H1 (cell line): Measurements from ENCODE around the gene TMEM121B. TPM values are rescaled to one million over a fixed set of nuclear protein-coding genes. Genes with fewer than 3 reads are reported as not detected.

Experiments
- CTCF ChIA-PET: fragments of 300-600 bp; sonication (Branson Sonifier 250); formaldehyde crosslinking; loops from one replicate; lab custom pipeline; 2021; ENCODE audit not compliant: partially characterized antibody; lab: Charles Lee
- POLR2A ChIA-PET: fragments of 300-600 bp; sonication (Branson Sonifier 250); formaldehyde crosslinking; loops from one replicate; lab custom pipeline; 2021; ENCODE audit warnings: inconsistent platforms; ENCODE audit not compliant: partially characterized antibody; lab: Charles Lee
- DNase-seq, 2 experiments: peaks; one replicate each; pipeline versions ENCODE4 v3.0.0 to v3.0.0-alpha.2; 2010 to 2022; ENCODE audit warnings: low spot score in 2 of 2, low read depth in 1 of 2, mixed read lengths in 1 of 2
- FAIRE-seq: peaks from 2 replicates; lab custom pipeline; 2011; peaks lifted over from hg19 to GRCh38; lab: Jason Lieb, UNC
- H2AFZ ChIP-seq: 2 replicates; pipeline ENCODE4 v1.8.1; 2012; ENCODE audit warnings: low read length, inconsistent platforms
- H2AK5ac ChIP-seq: 2 replicates; pipeline ENCODE4 v1.6.1; 2013; ENCODE audit warnings: low read depth, low read length
- H2BK120ac ChIP-seq: replicated peaks from 2 replicates; pipeline ENCODE3; 2013; ENCODE audit warnings: low read depth, low read length, inconsistent platforms
- H2BK12ac ChIP-seq: 2 replicates; pipeline ENCODE4 v1.6.1; 2013; ENCODE audit warnings: low read depth, low read length
- H2BK15ac ChIP-seq: 2 replicates; pipeline ENCODE4 v1.6.1; 2013; ENCODE audit warnings: low read length
- H2BK20ac ChIP-seq: 2 replicates; pipeline ENCODE4 v1.6.1; 2013; ENCODE audit warnings: low read length
- H2BK5ac ChIP-seq: 2 replicates; pipeline ENCODE4 v1.6.1; 2013; ENCODE audit warnings: low read depth, low read length
- H3K14ac ChIP-seq: 2 replicates; pipeline ENCODE4 v1.6.1; 2013; ENCODE audit warnings: inconsistent platforms; ENCODE audit not compliant: insufficient read length
- H3K18ac ChIP-seq: 2 replicates; pipeline ENCODE4 v1.6.1; 2013; ENCODE audit warnings: low read length; ENCODE audit errors: extremely low read depth
- H3K23ac ChIP-seq: 2 replicates; pipeline ENCODE4 v1.6.1; 2013; ENCODE audit warnings: inconsistent platforms; ENCODE audit not compliant: insufficient read length
- H3K23me2 ChIP-seq: 2 replicates; pipeline ENCODE4 v1.6.1; 2013; ENCODE audit warnings: low read depth, low read length
- H3K27ac ChIP-seq: 2 replicates; pipeline ENCODE4 v1.6.1; 2011; ENCODE audit warnings: low read depth, low read length, inconsistent platforms
- H3K27me3 ChIP-seq, 4 experiments: replicated peaks in 1 of 4; 1 replicate in 1 of 4; 2 replicates in 3 of 4; pipeline versions ENCODE4 v1.6.1 to v1.8.1; 2011 to 2013; ENCODE audit warnings: low read length in 3 of 4, mild to moderate bottlenecking in 3 of 4, inconsistent platforms in 2 of 4, mixed read lengths in 2 of 4, moderate library complexity in 1 of 4; ENCODE audit not compliant: control insufficient read depth in 3 of 4, insufficient read depth in 3 of 4; ENCODE audit errors: extremely low read depth in 1 of 4
- H3K36me3 ChIP-seq, 4 experiments: 2 replicates each; pipeline versions ENCODE4 v1.6.1 to v1.8.1; 2011 to 2013; ENCODE audit warnings: mild to moderate bottlenecking in 4 of 4, low read length in 3 of 4, moderate library complexity in 2 of 4, control low read depth in 1 of 4, inconsistent platforms in 1 of 4; ENCODE audit not compliant: insufficient read depth in 4 of 4, control insufficient read depth in 2 of 4
- H3K4ac ChIP-seq: replicated peaks from 2 replicates; pipeline ENCODE3; 2013; ENCODE audit warnings: low read length, low read depth, mixed read lengths, inconsistent platforms; ENCODE audit not compliant: insufficient read length
- H3K4me1 ChIP-seq, 4 experiments: replicated peaks in 1 of 4; 1 replicate in 1 of 4; 2 replicates in 3 of 4; pipeline versions ENCODE4 v1.6.1 to v1.8.1; 2011 to 2013; ENCODE audit warnings: low read length in 3 of 4, inconsistent platforms in 2 of 4, mixed read lengths in 1 of 4; ENCODE audit not compliant: insufficient read depth in 4 of 4, control insufficient read depth in 3 of 4
- H3K4me2 ChIP-seq, 2 experiments: 2 replicates each; pipeline versions ENCODE4 v1.6.1 to v1.8.1; 2011 to 2013; ENCODE audit warnings: low read depth in 2 of 2, low read length in 2 of 2, control low read depth in 1 of 2, inconsistent platforms in 1 of 2, mild to moderate bottlenecking in 1 of 2; ENCODE audit not compliant: insufficient read depth in 1 of 2
- H3K4me3 ChIP-seq, 4 experiments: fragments of 200-600, 300-600 bp in 1 of 4; sonication (generic), shearing (Covaris generic), sonication (Bioruptor Twin) in 1 of 4; 2 replicates each; pipeline versions ENCODE4 v1.5.1 to v1.8.1; 2011 to 2016; ENCODE audit warnings: low read length in 4 of 4, low read depth in 3 of 4, control low read depth in 2 of 4, inconsistent platforms in 2 of 4, mild to moderate bottlenecking in 2 of 4, mixed read lengths in 1 of 4, moderate library complexity in 1 of 4; ENCODE audit not compliant: insufficient read depth in 2 of 4; ENCODE audit errors: extremely low read depth in 1 of 4
- H3K56ac ChIP-seq: replicated peaks from 2 replicates; pipeline ENCODE3; 2013; ENCODE audit warnings: low read depth, mild to moderate bottlenecking, mixed read lengths, low read length, inconsistent platforms; ENCODE audit not compliant: insufficient read length
- H3K79me1 ChIP-seq: 2 replicates; pipeline ENCODE4 v1.6.1; 2013; ENCODE audit warnings: low read depth, low read length, control low read depth
- H3K79me2 ChIP-seq, 2 experiments: 2 replicates each; pipeline versions ENCODE4 v1.6.1 to v1.8.1; 2012 to 2013; ENCODE audit warnings: low read length in 2 of 2, mild to moderate bottlenecking in 2 of 2, inconsistent platforms in 1 of 2; ENCODE audit not compliant: insufficient read depth in 2 of 2, control insufficient read depth in 1 of 2
- H3K9ac ChIP-seq, 4 experiments: replicated peaks in 1 of 4; 1 replicate in 1 of 4; 2 replicates in 3 of 4; pipeline versions ENCODE4 v1.6.1 to v1.8.1; 2011 to 2013; ENCODE audit warnings: low read depth in 3 of 4, low read length in 3 of 4, control low read depth in 2 of 4, mild to moderate bottlenecking in 2 of 4, moderate library complexity in 2 of 4, inconsistent platforms in 1 of 4; ENCODE audit errors: extremely low read depth in 1 of 4
- H3K9me3 ChIP-seq, 2 experiments: 2 replicates each; pipeline versions ENCODE4 v1.6.1 to v1.8.1; 2012 to 2013; ENCODE audit warnings: mild to moderate bottlenecking in 2 of 2, moderate library complexity in 2 of 2, control low read depth in 1 of 2, inconsistent platforms in 1 of 2, low read depth in 1 of 2, low read length in 1 of 2, mixed read lengths in 1 of 2; ENCODE audit not compliant: insufficient read depth in 2 of 2
- H4K20me1 ChIP-seq, 2 experiments: replicated peaks in 1 of 2; 2 replicates each; pipeline versions ENCODE3 to v1.8.1; 2011 to 2013; ENCODE audit warnings: inconsistent platforms in 2 of 2, low read length in 2 of 2, mild to moderate bottlenecking in 1 of 2; ENCODE audit not compliant: insufficient read depth in 2 of 2, control insufficient read depth in 1 of 2
- H4K5ac ChIP-seq: 2 replicates; pipeline ENCODE4 v1.6.1; 2013; ENCODE audit warnings: low read length, low read depth, mixed read lengths, inconsistent platforms; ENCODE audit not compliant: insufficient read length
- H4K8ac ChIP-seq: 2 replicates; pipeline ENCODE4 v1.8.0; 2013; ENCODE audit warnings: mild to moderate bottlenecking, moderate library complexity, low read length, inconsistent platforms; ENCODE audit not compliant: insufficient read depth; ENCODE audit errors: extremely low read depth
- H4K91ac ChIP-seq: replicated peaks from 2 replicates; pipeline ENCODE3; 2013; ENCODE audit warnings: low read length, mixed read lengths, inconsistent platforms; ENCODE audit not compliant: insufficient read length
- BACH1 ChIP-seq: IDR thresholded peaks from 2 replicates; pipeline ENCODE4 v1.6.1; 2012; ENCODE audit warnings: low read length, improper control_type of control experiment
- CHD2 ChIP-seq: IDR thresholded peaks from 2 replicates; pipeline ENCODE4 v1.6.1; 2012; ENCODE audit warnings: low read length, improper control_type of control experiment
- CTCF ChIP-seq, 3 experiments: IDR thresholded peaks; 1 replicate in 2 of 3; 2 replicates in 1 of 3; pipeline versions ENCODE4 v1.5.1 to v1.6.1; 2011; ENCODE audit warnings: low read length in 3 of 3, mild to moderate bottlenecking in 3 of 3, inconsistent platforms in 2 of 3, low read depth in 1 of 3, moderate library complexity in 1 of 3; ENCODE audit not compliant: insufficient read depth in 1 of 3; ENCODE audit errors: control extremely low read depth in 1 of 3
- EGR1 ChIP-seq: IDR thresholded peaks from 2 replicates; pipeline ENCODE4 v1.6.1; 2011; ENCODE audit warnings: low read depth, low read length, borderline replicate concordance
- HDAC2 ChIP-seq, 2 experiments: fragments of 300-600 bp in 1 of 2; sonication (generic) in 1 of 2; IDR thresholded peaks; 2 replicates each; pipeline ENCODE4 v1.6.1; 2011 to 2012; ENCODE audit warnings: low read depth in 2 of 2, low read length in 2 of 2, mild to moderate bottlenecking in 2 of 2, moderate library complexity in 2 of 2, borderline replicate concordance in 1 of 2, inconsistent platforms in 1 of 2
- SP4 ChIP-seq: IDR thresholded peaks from 2 replicates; pipeline ENCODE4 v1.6.1; 2012; ENCODE audit warnings: low read length, inconsistent platforms
- SRF ChIP-seq: IDR thresholded peaks from 2 replicates; pipeline ENCODE4 v1.6.1; 2011; ENCODE audit warnings: mild to moderate bottlenecking, low read depth, low read length, moderate library complexity
- SUZ12 ChIP-seq: fragments of 200-600 bp; sonication (generic); IDR thresholded peaks from 2 replicates; pipeline ENCODE4 v1.6.1; 2012; ENCODE audit warnings: mild to moderate bottlenecking, inconsistent platforms, low read length, moderate library complexity, mixed read lengths
- WGBS, 2 experiments: shearing (Covaris generic) in 1 of 2; methylation state at CpG; one replicate each; pipeline versions ENCODE4 v1.1.6 to v1.1.7; 2013 to 2015; ENCODE audit warnings: low lambda C conversion rate in 2 of 2, mixed read lengths in 2 of 2, inconsistent platforms in 1 of 2, low coverage in 1 of 2, missing lambda C conversion rate in 1 of 2; ENCODE audit not compliant: insufficient replicate concordance in 2 of 2, insufficient coverage in 1 of 2, insufficient read length in 1 of 2; ENCODE audit errors: extremely low coverage in 1 of 2, missing lambda C conversion rate in 1 of 2; 5-methylcytosine and 5-hydroxymethylcytosine counted together
- polyA plus RNA-seq, 7 experiments: library from polyadenylated mRNA; depleted of rRNA in 3 of 7; stranded (reverse) in 5 of 7; unstranded in 2 of 7; fragments of >200 nt in 5 of 7; fragments of 200-250 nt in 2 of 7; gene quantifications; 1 replicate in 5 of 7; 2 replicates in 1 of 7; 4 replicates in 1 of 7; pipeline versions ENCODE4 v1.2.1 to v1.2.3, GENCODE V29; 2011 to 2013; ENCODE audit warnings: missing spikeins in 2 of 7, mixed read lengths in 2 of 7
- total RNA-seq: library from RNA; stranded (reverse); fragmentation: NEBNext Ultra II Directional; extraction: Animal tissue kit (Norgen Biotek cat#: 25700); gene quantifications from 2 replicates; pipeline ENCODE4 v1.2.1, GENCODE V29; 2021

Gene TMEM121B
- total and polyA plus RNA-seq, 2 of the 8 experiments (the other 6 are each of a cell fraction or from before 2014, with no cell fraction given): 4.3 to 6.9 TPM

GRCh38 chr22:17140826-17141766 lies 19.9 kb upstream of the TMEM121B start:
- Histone ChIP-seq H3K4me1 (no peaks in the 10 kb centered on the region), H3K4me2 (no peak overlapping the region)
- no peak for TF ChIP-seq SRF
- TF ChIP-seq SP4: no peak
- TF ChIP-seq SUZ12: no peak
- no peak for TF ChIP-seq CTCF (IDR thresholded peaks at IDR 0.05; ENCODE audit: control extremely low read depth in 1 of 3, insufficient read depth in 1 of 3, low read depth in 1 of 3, low read length in 3 of 3)
- no peak for TF ChIP-seq HDAC2 (IDR thresholded peaks at IDR 0.05; ENCODE audit: borderline replicate concordance in 1 of 2, low read depth in 2 of 2, low read length in 2 of 2)
- TF ChIP-seq BACH1: no peak
- TF ChIP-seq CHD2: no peak
- no peak for TF ChIP-seq EGR1

More at GRCh38 chr22:17140826-17141766, 19.9 kb upstream of the TMEM121B start:
- H3K27ac ChIP-seq: no peak overlapping the region
- H4K5ac ChIP-seq: no peak overlapping the region
- H3K79me2 ChIP-seq: peaks cover 0 to 3% of the 10 kb centered on the region in 2 experiments; a peak in 1 of 4 replicates
- H2BK120ac ChIP-seq: no peak overlapping the region
- FAIRE-seq (no peak), DNase-seq (no peak)
- no peak overlapping the region for H2BK15ac ChIP-seq
- H4K20me1 ChIP-seq: peaks cover 2 to 17% of the 10 kb centered on the region in 2 experiments
- H2AK5ac ChIP-seq: no peak overlapping the region
- no peak overlapping the region for H2BK20ac ChIP-seq
- no peak overlapping the region for H3K56ac ChIP-seq
- no peak overlapping the region for H3K23ac ChIP-seq
- no peak overlapping the region for H2BK12ac ChIP-seq
- H3K79me1 ChIP-seq: peaks cover 12% of the 10 kb centered on the region
- peaks cover 10 to 53% (median 28%) of the 10 kb centered on the region in 4 experiments; a peak in 6 of 8 replicates for H3K36me3 ChIP-seq
- H3K14ac ChIP-seq: no peak overlapping the region
- no peak overlapping the region; the same call in 1 of the 2 replicates for H4K8ac ChIP-seq
- H2BK5ac ChIP-seq: no peak overlapping the region
- H4K91ac ChIP-seq: no peak overlapping the region
- WGBS, 2 experiments: 93% methylated on average over 9 of the region's 9 CpGs; no CpG with 5 or more reads in 1 of the 2 experiments
- no peak overlapping the region for H3K9ac ChIP-seq
- H2AFZ ChIP-seq: no peak overlapping the region
- H3K9me3 ChIP-seq: no peaks in the 10 kb centered on the region
- no peaks in the 10 kb centered on the region for H3K23me2 ChIP-seq
- H3K4ac ChIP-seq: no peak overlapping the region
- ChIA-PET CTCF (interaction anchor here (0.8 to 1.6 kb wide), 4 partner anchors 10 to 361 kb away, joined by 3 to 5 read pairs (median 4); no protein-coding TSS in a partner anchor), POLR2A (interaction anchor here (0.6 kb wide), 1 partner anchor 36 kb away, joined by 4 read pairs; no protein-coding TSS in a partner anchor)
- no peak overlapping the region for H3K18ac ChIP-seq
- H3K27me3 ChIP-seq: no peaks in the 10 kb centered on the region
- H3K4me3 ChIP-seq: no peak overlapping the region
